Measurements from ENCODE around the gene SPART.
A peak's percentile ranks its signal among the peaks of the same experiment; 100 is the strongest.

SPART gene, protein sequence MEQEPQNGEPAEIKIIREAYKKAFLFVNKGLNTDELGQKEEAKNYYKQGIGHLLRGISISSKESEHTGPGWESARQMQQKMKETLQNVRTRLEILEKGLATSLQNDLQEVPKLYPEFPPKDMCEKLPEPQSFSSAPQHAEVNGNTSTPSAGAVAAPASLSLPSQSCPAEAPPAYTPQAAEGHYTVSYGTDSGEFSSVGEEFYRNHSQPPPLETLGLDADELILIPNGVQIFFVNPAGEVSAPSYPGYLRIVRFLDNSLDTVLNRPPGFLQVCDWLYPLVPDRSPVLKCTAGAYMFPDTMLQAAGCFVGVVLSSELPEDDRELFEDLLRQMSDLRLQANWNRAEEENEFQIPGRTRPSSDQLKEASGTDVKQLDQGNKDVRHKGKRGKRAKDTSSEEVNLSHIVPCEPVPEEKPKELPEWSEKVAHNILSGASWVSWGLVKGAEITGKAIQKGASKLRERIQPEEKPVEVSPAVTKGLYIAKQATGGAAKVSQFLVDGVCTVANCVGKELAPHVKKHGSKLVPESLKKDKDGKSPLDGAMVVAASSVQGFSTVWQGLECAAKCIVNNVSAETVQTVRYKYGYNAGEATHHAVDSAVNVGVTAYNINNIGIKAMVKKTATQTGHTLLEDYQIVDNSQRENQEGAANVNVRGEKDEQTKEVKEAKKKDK

GRCh38 chr13:36346222-36347083, at the start of gene SPART:
Gene SPART, minus strand, starts transcription at chr13:36346394. Its CDS starts 10,564 bp downstream, at chr13:36335830.
- POLR2A ChIA-PET, result interaction anchor here (2.1 kb wide), 1 partner anchor 13 kb away, joined by 15 read pairs; no protein-coding TSS in a partner anchor
- TF ChIP-seq LEF1 (IDR thresholded peaks at IDR 0.05; ENCODE audit: borderline replicate concordance) (no peak), L3MBTL2 (conservative IDR thresholded peaks at IDR 0.05) (peak; percentile 63), TARDBP (IDR thresholded peaks at IDR 0.05) (peak; percentile 88)
- DNase-seq (ENCODE audit: extremely low spot score), result peak; percentile 86
- CTCF ChIA-PET, result interaction anchor here (0.6 to 1.2 kb wide), 10 partner anchors 8 to 417 kb away, joined by 3 to 6 read pairs (median 4); no protein-coding TSS in a partner anchor

- peak; percentile 21 for DNase-seq (ENCODE audit: extremely low spot score)
- CTCF ChIA-PET, result interaction anchor here (0.7 to 0.8 kb wide), 2 partner anchors 12 to 16 kb away, joined by 3 read pairs; no protein-coding TSS in a partner anchor
- TF ChIP-seq PKNOX1 (IDR thresholded peaks at IDR 0.05), result no peak
- no peak for TF ChIP-seq CTBP1 (IDR thresholded peaks at IDR 0.05; ENCODE audit: borderline replicate concordance)
- TF ChIP-seq FOXA1 (IDR thresholded peaks at IDR 0.05), result no peak
- TF ChIP-seq ARNT (IDR thresholded peaks at IDR 0.05), result no peak
- no peak for TF ChIP-seq NFRKB (IDR thresholded peaks at IDR 0.05)
- no peak for TF ChIP-seq FOXK2 (IDR thresholded peaks at IDR 0.05)
- TF ChIP-seq L3MBTL2 (conservative IDR thresholded peaks at IDR 0.05), result no peak
- TF ChIP-seq SP1 (IDR thresholded peaks at IDR 0.05), result no peak
- TF ChIP-seq ELF4 (IDR thresholded peaks at IDR 0.05), result no peak
- no peak for TF ChIP-seq BHLHE40 (IDR thresholded peaks at IDR 0.05; ENCODE audit: borderline replicate concordance)
- no peak for TF ChIP-seq LEF1 (IDR thresholded peaks at IDR 0.05; ENCODE audit: borderline replicate concordance)
- TF ChIP-seq TARDBP (IDR thresholded peaks at IDR 0.05), result no peak
- no peak for TF ChIP-seq HDGF (IDR thresholded peaks at IDR 0.05; ENCODE audit: borderline replicate concordance)
- TF ChIP-seq SUZ12 (IDR thresholded peaks at IDR 0.05), result no peak
- TF ChIP-seq ZNF384 (IDR thresholded peaks at IDR 0.05), result no peak
- TF ChIP-seq FOXM1 (IDR thresholded peaks at IDR 0.05; ENCODE audit: borderline replicate concordance), result no peak
- POLR2A ChIA-PET, result no interaction called here
Measured at GRCh38 chr13:36395280-36395679, 49.1 kb upstream of the SPART start.

- CTCF ChIA-PET, result no interaction called here
- no peak for DNase-seq (ENCODE audit: extremely low spot score)
- POLR2A ChIA-PET, result no interaction called here
- TF ChIP-seq BHLHE40 (IDR thresholded peaks at IDR 0.05; ENCODE audit: borderline replicate concordance) (no peak), NFRKB (IDR thresholded peaks at IDR 0.05) (no peak), PKNOX1 (IDR thresholded peaks at IDR 0.05) (no peak), SP1 (IDR thresholded peaks at IDR 0.05) (no peak), LEF1 (IDR thresholded peaks at IDR 0.05; ENCODE audit: borderline replicate concordance) (no peak), SUZ12 (IDR thresholded peaks at IDR 0.05) (no peak), TARDBP (IDR thresholded peaks at IDR 0.05) (no peak), ARNT (IDR thresholded peaks at IDR 0.05) (no peak), L3MBTL2 (conservative IDR thresholded peaks at IDR 0.05) (no peak), FOXM1 (IDR thresholded peaks at IDR 0.05; ENCODE audit: borderline replicate concordance) (no peak), FOXK2 (IDR thresholded peaks at IDR 0.05) (no peak), ELF4 (IDR thresholded peaks at IDR 0.05) (no peak), FOXA1 (IDR thresholded peaks at IDR 0.05) (no peak), HDGF (IDR thresholded peaks at IDR 0.05; ENCODE audit: borderline replicate concordance) (no peak), ZNF384 (IDR thresholded peaks at IDR 0.05) (no peak), CTBP1 (IDR thresholded peaks at IDR 0.05; ENCODE audit: borderline replicate concordance) (no peak)
Measured at GRCh38 chr13:36385489-36385888, 39.3 kb upstream of the SPART start.

DNA sequence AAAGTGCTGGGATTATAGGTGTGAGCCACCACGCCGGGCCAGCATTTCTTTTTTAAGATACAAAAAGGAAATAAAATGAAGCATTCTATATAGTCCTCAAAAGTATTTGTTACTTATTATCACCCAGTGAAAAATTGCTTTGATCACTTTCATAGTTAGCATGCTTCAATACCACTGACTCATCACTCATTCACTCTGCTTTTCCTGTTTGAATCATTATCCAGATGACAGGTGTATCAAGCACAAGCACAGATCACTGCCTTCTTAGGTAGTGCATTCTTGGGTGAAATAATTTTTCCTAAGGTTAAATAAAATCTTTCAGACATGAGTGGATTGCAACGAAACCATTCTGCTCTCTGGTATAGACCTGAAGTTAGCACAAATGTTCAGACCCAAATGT, 35.8 kb upstream of the SPART start:
- TF ChIP-seq NFRKB (IDR thresholded peaks at IDR 0.05) (no peak), FOXA1 (IDR thresholded peaks at IDR 0.05) (no peak), SP1 (IDR thresholded peaks at IDR 0.05) (no peak), SUZ12 (IDR thresholded peaks at IDR 0.05) (no peak), FOXM1 (IDR thresholded peaks at IDR 0.05; ENCODE audit: borderline replicate concordance) (no peak), TARDBP (IDR thresholded peaks at IDR 0.05) (no peak), PKNOX1 (IDR thresholded peaks at IDR 0.05) (no peak), FOXK2 (IDR thresholded peaks at IDR 0.05) (no peak), BHLHE40 (IDR thresholded peaks at IDR 0.05; ENCODE audit: borderline replicate concordance) (no peak), ELF4 (IDR thresholded peaks at IDR 0.05) (no peak), L3MBTL2 (conservative IDR thresholded peaks at IDR 0.05) (no peak), HDGF (IDR thresholded peaks at IDR 0.05; ENCODE audit: borderline replicate concordance) (no peak), ZNF384 (IDR thresholded peaks at IDR 0.05) (no peak), CTBP1 (IDR thresholded peaks at IDR 0.05; ENCODE audit: borderline replicate concordance) (no peak), ARNT (IDR thresholded peaks at IDR 0.05) (no peak), LEF1 (IDR thresholded peaks at IDR 0.05; ENCODE audit: borderline replicate concordance) (no peak)
- POLR2A ChIA-PET, result no interaction called here
- DNase-seq (ENCODE audit: extremely low spot score), result no peak
- CTCF ChIA-PET, result no interaction called here
